ENCODE results near the gene ERC2.

- TF ChIP-seq, protein P1, sequence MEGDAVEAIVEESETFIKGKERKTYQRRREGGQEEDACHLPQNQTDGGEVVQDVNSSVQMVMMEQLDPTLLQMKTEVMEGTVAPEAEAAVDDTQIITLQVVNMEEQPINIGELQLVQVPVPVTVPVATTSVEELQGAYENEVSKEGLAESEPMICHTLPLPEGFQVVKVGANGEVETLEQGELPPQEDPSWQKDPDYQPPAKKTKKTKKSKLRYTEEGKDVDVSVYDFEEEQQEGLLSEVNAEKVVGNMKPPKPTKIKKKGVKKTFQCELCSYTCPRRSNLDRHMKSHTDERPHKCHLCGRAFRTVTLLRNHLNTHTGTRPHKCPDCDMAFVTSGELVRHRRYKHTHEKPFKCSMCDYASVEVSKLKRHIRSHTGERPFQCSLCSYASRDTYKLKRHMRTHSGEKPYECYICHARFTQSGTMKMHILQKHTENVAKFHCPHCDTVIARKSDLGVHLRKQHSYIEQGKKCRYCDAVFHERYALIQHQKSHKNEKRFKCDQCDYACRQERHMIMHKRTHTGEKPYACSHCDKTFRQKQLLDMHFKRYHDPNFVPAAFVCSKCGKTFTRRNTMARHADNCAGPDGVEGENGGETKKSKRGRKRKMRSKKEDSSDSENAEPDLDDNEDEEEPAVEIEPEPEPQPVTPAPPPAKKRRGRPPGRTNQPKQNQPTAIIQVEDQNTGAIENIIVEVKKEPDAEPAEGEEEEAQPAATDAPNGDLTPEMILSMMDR (IDR thresholded peaks at IDR 0.05; ENCODE audit: control extremely low read depth in 1 of 3, insufficient read depth in 1 of 3, low read depth in 1 of 3, low read length in 3 of 3) = no peak
- TF ChIP-seq TAF1 (IDR thresholded peaks at IDR 0.05; ENCODE audit: low read depth, low read length) (no peak), EZH2 (IDR thresholded peaks at IDR 0.05; ENCODE audit: low read depth, low read length, severe bottlenecking) (no peak), GTF2F1 (IDR thresholded peaks at IDR 0.05; ENCODE audit: borderline replicate concordance, low read depth, low read length) (no peak), POLR2A (IDR thresholded peaks at IDR 0.05; ENCODE audit: control extremely low read depth in 1 of 2, low read depth in 2 of 2, low read length in 2 of 2) (no peak), RXRA (IDR thresholded peaks at IDR 0.05; ENCODE audit: insufficient read depth, low read depth, low read length) (no peak), YY1 (IDR thresholded peaks at IDR 0.05; ENCODE audit: low read depth, low read length) (no peak), SUZ12 (IDR thresholded peaks at IDR 0.05; ENCODE audit: low read length) (no peak), KDM5A (IDR thresholded peaks at IDR 0.05; ENCODE audit: low read length) (no peak), POLR2AphosphoS5 (IDR thresholded peaks at IDR 0.05; ENCODE audit: low read depth, low read length) (no peak), CHD2 (IDR thresholded peaks at IDR 0.05; ENCODE audit: low read length) (no peak), ATF3 (IDR thresholded peaks at IDR 0.05; ENCODE audit: insufficient read depth, low read depth, low read length) (no peak)
- TF ChIP-seq, protein P2, sequence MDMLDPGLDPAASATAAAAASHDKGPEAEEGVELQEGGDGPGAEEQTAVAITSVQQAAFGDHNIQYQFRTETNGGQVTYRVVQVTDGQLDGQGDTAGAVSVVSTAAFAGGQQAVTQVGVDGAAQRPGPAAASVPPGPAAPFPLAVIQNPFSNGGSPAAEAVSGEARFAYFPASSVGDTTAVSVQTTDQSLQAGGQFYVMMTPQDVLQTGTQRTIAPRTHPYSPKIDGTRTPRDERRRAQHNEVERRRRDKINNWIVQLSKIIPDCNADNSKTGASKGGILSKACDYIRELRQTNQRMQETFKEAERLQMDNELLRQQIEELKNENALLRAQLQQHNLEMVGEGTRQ (IDR thresholded peaks at IDR 0.05; ENCODE audit: low read length) = peak; percentile 48; the same call in 1 of the 2 replicates
Measured at GRCh38 chr3:55658270-55658669, 810.0 kb downstream of the ERC2 start.

Measured in H1 (cell line).